Activated T-cell treated with anti-CD3 and anti-CD28 coated beads, Interleukin-2, amount 50 U/mL, for 48 hours (primary cell): Measurements from ENCODE around the gene ZFP1.
A peak's percentile ranks its signal among the peaks of the same experiment; 100 is the strongest.

Experiments used
- DNase-seq, 2 experiments: peaks; one replicate each; pipeline ENCODE4 v3.0.0-alpha.2; 2020

ZFP1 gene

DNA sequence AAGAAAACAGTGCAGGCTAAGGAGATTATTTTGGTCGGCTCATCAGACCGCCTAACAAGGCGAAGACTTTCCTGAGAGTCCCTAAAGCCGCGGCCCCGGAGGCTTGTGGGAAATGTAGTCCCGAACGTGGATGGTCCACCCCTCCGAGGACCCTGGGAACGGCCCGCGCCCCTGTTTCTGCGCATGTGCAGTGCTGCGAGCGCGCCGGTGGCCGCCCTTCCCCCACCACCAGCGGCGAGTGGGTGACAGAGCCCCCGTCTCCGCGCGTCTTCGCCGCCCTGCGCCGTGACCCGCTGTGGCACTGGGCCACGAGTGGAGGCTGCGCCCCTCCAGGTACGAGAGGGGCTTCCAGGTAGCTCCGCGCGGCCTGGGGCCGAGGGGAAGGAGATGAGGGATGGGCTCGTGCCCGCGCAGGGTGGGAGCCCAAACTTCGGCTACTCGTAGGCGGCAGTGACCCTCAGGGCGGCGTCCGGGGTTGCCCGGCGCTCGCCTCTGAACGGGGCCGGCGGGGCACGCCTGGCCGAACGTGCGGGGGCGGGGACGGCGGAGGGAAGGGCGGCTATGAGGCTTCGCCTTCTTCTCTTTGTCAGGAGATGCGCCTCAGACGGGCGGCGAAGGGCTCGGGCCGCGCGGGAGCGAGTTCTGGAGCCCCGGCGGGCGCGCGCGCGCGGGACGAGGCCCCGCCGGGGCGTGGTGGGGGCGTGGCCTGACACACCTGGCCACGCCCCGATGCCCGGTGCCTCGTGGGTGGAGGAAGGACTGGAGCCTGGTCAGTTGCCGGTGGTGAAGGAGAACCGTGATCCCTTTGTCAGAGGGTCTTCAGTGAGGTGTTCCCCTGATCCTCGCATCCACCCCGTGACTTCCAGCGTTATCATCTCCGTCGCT lies at the start of gene ZFP1:
TSS of gene ZFP1 (plus strand) at position 214 of the 885 bp plus-strand sequence. CDS start 4,428 bp downstream, outside the sequence.
- peak; percentile 97 to 98 for DNase-seq

DNA sequence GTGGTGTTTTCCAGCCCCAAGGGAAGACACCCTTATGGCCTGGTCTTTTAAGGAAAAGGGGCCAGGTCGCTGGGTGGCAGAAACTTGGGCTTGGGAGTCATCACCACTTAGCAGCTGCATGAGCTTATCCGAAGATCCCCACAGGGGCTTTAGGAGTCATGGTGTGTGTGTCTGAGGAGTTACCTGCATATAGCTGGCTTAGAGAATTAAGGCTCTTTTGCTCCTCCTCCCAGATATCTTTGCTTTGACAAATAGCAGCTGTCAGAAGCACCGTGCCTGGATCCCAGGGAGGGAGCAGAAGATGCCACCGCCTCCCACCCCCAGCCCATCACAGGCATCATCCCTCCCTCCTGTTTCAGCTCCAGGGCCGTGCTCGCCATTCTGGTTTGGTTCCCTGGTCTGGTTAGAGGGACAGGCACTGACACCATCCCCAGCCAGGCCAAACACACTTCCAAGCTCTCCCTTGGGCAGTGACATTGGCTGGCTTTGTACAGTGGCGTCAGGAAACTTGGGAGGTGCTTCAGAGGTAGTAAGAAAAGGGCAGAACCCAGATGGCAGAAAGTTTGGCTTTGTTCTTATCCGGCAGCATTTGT lies 49.2 kb upstream of the ZFP1 start:
- no peak for DNase-seq

DNA sequence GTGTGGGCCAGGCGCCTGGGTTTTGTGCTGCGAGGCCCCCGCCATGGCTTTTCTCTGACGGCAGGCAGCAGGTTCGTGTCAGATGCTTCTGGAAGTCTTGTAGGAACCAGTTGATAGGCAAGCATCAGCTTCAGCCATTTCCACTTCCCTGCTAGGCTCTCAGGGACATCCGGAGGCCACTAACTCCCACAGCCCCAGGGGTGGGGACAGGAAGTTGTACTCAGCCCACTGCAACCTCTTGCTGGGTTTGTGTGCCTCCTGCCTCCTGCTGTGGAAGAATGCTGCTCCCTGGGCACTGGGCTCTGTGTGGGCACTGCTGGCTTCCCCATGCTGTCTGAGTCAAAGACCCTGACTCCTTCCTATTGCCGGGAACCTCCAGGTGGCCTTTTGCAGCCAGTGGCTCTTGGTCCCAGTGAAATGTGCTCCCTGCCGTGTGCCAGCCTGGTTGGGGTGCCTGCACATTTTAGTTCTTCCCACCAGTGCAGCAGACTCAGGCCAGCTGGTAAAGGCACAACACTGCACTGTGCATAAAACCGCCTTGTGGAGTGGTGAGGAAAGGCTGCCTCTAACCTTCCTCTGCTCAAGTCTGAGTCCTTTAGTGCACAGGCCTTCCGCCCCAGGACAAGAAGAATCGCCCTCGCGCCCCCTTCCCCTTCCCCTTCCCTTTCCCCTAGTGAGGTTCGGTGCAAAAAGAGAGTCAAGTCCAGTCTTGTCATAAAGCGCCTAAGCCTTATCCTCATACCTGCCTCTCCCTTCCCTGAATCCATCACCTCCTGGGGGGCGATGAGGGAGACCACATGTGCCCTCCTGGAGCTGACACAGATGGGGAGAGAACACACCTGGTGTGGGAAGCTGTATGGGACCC lies 48.4 kb upstream of the ZFP1 start:
- DNase-seq = peak; percentile 63 to 72

DNA sequence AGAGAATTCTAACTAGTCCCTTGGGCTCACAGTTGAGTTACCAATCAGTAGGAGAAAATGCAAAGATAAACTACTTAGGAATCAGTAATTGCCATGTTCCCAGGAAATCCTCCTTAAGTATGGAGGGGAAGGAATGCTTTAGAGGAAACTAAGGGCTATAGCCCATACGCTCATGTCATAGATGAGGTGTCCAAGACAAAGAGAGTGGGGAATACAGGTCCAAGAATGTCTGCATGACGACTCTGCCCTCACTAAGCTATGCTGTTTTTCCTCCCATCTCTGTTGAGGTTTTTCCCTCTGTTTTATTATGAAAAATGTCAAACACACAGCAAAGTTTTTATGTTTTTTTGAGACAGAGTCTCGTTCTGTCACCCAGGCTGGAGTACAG lies 47.7 kb upstream of the ZFP1 start:
- DNase-seq = no peak

DNA sequence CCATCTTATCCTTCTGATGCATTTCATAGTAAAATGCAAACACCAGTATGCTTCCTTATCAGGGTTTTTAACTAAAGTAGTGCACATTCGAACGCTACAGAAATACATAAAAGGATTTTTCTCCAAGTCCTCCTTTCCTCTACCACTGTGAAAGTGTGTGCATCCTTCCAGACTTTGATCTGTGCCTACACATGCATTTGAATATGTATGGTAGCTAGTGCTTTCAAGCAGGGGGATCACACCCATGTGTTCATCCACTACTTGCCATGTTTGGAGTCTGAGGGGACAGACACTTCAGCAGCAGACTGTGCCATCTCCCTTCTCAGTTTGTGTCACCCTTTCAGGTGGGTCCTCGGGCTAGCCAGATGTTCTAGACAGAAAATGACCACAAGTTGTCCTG lies 46.7 kb upstream of the ZFP1 start:
- no peak for DNase-seq

DNA sequence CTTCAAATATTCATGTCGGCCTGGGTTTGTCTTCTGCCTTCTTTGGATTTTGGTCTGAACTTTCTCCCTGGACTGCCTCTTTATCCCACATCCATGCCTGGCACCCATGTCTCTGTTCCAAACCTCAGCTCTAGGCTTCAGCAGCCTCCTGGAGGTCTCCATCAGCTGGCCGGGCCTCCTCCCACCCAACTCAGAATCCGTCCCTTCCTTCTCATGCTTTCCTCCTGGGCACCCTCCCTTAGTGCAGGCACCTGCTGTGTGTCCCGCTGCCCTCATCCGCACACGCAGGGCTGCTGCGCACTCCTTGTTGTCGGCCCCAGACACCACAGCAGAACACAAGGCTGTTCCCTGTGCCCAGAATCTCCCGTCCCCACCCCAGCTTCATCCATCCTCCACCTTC lies 45.7 kb upstream of the ZFP1 start:
- no peak for DNase-seq

DNA sequence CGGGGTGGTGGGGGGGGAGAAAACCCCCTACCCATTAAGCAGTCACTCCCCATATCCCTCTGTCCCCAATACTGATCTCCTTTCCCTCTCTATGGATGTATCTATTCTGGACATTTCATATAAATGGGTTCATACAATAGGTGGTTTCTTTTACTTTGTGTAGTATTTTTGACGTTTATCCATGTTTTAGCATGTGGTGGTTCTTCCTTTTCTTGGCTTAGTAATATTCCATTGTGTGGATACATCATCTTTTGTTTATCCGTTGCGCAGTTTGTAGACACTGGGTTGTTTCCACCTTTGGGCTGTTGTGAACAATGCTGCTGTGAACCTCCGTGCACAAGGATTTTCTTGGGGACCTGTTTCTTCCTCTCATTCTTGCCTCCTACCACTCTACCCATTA lies 44.3 kb upstream of the ZFP1 start:
- no peak for DNase-seq

DNA sequence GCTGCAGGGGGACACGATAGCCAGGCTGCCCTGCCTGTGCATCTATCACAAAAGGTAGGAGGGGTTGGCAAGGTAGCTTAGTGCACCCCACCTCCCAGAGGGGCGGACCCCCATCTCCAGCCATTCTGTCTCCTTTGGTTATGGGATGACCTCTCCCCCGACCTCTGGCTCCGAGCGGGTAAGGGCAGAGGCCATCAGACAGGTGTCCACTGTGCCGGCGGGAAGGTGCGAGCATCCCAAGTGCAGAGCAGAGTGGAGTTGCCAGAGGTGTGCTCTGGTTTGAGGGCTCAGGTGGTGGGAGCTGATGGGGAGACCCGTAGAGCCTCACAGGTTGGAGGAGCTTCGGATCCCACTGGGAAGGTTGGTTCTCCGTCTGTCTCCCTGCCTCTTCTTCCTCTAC lies 43.5 kb upstream of the ZFP1 start:
- DNase-seq = no peak

DNA sequence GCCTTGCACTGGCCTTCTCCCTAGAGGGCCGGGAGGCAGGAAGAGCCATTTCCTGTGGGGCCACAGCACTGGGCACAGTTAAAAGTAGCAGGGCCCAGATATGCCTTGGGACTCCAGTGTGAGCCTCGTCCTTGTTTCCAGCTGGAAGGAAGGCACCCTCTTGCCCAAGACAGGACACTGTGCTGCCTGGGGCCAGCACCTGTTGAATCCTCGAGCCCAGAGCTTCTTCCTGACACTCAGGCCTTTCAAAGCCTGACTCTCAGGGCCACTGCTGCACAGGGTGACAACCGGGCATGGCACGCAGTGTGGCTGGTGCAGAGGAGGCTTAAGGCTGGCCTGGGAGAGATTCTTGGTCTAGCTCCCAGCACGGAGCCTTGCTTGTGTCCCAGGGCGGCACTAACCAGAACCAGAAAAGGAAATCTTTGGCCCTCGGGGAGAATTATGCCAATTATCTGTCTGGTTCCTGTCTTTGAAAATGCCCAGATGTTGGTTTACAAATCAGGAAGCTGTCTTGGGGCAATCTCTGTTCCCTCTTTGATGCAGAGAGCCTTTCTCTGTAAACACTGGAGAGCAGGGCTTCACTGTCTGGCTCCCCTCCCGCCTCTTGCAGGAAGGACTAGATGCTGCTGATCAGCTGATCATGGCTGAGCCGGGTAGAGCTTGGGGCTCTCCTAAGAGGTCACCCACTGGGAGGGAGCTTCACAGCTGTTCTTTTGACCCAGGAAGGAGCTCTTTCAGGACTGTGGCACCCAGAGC lies 42.8 kb upstream of the ZFP1 start:
- no peak for DNase-seq

DNA sequence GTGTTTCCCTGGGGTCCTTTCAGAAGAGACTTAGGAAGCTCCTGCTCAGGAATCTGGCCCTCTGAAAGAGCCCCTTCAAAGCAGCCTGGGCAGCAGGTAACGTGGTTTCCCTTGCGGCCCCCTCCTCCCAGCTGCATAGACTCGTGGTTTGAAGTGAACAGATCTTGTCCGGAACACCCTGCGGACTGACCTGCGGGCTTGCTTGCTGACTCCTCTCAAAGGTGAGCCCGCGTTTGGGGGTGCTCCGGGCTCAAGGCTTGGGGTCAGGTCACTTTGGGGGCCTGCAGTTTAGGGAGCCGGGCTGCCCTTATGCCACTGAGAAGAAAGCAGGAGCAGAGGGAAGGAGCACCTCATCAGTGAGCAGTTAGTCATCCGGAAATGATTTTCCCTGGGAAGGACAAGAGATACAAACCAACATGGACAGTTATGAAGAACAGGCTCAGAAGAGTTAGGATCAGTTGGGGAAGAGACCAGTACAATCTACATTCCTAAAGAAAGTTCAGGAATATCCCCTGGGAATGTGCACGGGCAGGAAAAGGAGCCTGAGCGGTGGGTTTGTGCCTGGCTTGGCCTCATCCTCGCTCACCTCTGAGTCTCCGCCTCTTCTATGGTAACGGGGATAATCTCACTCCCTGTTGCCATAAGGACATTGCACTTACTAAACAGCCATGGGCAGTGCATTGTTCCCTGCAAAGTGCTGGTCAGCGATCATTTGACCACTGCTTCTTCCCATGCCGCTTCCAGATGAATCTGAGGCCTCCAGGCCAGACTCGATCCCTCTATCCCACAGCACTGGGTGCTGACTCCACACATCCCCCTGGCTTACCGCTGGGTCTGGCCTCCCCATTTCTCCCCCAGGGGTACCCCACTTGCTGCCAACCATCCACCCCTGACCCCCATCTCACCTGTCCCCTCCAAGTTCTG lies 41.7 kb upstream of the ZFP1 start:
- DNase-seq = no peak

DNA sequence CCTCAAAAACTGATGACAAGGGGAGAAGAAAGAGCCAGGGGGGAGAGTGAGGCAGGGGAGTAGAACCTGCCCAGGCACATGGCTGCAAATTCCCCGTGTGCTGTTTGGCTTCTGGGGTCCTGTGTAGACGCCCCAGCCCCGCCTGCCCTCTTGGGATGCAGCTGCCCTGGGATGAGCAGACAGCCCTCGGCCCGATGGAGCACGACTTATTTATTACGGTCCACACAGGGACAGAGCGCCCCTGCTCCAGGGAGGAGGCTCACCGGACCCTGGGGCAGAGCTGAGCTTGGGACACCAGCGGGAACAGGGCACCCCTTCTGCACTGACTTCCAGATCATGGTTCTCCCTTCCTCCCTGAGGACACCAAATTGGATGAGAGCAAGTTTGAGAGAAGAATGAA lies 40.8 kb upstream of the ZFP1 start:
- DNase-seq = no peak

DNA sequence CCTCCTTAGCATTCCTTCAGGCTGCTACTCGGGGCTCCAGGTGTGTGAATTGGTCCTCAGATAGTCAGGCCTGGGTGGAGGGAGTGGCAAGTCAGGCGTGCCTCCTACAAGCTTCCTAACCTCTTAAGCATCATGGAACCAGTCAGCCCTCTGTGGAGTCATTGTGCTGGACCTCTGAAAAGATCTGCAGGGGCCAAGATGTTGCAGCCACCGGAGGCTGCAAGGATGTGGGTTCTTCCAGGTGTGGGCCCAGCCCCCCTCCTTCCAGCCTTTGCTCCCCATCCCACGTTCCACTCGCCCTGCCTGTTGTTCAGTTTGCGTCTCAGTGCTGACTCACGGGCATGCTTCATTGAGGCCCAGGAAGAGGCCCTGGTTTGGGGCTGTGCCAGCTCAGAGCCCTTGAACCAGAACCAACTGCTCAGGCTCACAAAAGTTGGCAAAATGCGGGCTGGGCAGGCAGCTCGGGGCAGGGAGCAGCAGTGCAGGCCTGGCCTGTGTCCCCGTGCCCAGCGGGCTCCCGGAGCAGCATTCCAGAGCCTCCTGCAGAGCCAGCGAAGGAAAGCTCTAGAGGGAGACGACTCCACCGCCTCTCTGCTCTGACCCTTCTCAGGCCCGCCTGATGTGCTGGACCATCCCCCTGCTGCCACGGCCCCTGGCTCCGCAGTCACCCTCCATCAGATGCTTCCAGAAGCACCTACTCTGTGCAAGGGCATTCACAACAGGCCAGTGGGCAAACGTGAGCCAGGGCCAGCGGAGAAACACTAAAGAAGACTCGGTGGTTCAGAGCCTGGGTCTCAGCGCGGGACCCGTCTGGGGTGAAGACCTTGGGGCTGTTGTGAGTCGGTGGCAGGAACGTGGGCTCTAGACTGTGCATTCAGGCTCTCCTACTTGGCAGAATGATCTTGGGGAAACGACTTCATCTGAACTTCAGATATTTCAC lies 39.3 kb upstream of the ZFP1 start:
- peak; percentile 88 to 90 for DNase-seq

DNA sequence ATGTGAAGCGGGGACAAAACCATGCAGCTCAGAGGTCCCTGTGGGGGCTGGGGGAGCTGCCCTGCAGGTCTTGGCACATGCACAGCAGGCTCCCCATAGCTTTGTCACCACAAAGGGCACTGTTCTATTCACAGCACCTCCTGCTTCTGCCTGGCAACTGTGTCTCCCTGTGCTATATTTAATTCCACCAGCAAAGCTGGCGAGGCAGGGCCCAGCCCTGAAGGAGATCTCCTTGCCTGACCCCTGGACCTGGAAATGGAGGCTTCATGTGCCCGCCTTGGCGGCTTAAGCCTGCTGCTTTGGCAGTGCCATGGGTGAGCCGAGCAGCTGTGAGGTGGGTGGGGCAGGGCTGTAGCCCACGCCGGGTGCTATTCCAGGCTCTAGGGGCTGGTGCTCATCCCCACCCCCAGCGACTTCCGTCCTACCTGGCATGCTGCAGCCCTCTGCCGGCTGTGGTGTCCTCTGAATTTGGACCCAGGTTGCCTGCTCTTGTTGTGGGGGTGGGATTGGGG lies 38.5 kb upstream of the ZFP1 start:
- DNase-seq = peak in 1 of 2 experiments; percentile 53

DNA sequence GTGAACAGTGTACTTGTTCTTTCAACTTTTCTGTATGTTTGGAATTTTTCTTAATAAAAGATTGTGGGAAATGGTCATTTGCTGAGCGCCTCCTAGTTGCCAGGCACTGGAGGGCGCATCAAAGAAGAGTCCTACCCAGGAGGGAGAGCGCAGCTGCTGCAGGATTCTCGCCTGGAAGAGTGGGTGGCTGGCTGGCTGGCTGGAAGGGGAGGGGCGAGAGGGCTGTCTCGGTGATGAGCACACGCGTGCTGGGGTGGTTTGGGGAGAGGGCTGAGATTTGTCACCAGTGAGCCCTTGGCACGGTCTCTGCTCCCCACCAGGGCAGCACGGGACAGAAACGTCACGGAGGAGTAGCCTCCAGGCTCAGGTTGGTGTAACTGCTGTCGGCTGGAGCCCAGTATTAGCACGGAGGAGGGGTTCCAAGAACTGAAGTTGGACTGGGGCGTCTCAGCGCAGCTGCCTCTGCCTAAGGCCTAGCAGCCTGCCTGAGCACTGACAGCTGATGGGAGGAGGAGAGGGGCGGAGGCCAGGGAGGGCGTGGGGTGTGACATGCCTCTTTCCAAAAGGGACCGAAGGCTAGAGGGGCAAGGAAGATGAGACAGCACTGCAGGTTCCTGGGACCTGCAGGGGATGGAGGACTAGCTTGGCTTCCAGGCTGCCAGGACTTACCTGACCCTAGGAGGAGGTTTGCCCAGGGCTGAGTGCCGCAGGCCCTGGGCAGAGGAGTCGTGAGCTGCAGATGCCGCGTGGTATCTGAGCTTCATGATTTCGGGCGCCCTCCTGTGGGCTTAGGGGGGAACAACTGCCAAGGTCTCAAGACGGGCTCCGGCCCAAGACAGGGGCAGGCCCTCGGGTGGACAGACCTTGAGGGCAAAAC lies 37.4 kb upstream of the ZFP1 start:
- DNase-seq = peak; percentile 91 to 94

DNA sequence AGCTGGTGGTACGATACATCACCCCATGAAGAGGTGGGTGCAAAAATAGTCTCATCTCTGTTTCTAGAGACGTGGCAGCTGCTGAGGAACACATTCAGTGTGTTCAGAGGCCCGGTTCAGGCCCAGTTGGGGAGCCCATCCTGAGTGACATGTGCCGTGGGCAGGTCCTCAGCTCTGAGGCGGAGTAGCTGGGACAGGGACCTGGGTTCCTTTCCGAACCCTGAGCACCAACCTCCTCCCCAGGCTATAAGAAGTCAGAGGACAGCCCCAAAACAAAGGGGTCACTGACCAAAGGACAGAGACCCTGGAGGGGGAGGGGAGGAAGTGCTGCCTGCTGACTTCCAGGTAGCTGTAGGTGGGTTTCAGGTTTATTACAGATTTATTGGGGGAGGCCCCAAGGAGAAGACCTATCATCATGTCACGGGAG lies 36.8 kb upstream of the ZFP1 start:
- no peak for DNase-seq

DNA sequence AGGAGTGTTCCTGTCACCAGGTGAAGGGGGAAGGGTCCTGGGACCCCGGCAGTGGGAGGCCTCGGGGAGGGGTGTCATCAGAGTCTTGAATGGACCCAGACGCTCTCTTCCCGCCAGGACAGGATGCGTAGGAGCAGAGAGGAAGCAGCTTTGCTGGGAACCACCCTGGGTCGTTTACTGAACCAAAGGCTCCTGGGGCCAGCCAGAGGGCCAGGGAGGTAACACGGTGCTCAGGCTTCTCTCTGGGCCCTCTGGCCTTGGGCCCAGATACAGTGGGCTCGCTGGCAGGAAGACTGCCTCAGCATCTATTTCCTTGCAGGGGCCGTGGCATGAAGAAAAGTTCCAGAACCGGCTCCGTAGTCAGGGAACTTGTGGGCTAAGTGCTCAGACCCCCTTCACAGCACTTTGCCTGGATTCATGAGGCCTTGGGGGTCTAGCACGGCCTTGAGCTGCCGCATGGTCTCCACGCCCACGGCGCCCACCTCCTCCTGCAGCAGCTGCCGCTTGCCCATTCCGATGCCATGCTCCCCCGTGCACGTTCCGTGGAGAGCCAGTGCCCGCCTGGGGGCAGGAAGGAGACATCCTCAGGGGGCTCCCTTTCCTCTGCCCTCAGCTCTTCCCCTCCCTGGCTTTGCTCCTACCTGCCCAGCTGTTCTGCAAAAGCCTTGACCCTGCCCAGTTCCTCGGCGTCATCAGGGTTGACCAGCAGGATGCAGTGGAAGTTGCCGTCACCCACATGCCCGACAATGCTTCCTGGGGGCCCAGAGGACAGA lies 36.2 kb upstream of the ZFP1 start:
- no peak for DNase-seq

DNA sequence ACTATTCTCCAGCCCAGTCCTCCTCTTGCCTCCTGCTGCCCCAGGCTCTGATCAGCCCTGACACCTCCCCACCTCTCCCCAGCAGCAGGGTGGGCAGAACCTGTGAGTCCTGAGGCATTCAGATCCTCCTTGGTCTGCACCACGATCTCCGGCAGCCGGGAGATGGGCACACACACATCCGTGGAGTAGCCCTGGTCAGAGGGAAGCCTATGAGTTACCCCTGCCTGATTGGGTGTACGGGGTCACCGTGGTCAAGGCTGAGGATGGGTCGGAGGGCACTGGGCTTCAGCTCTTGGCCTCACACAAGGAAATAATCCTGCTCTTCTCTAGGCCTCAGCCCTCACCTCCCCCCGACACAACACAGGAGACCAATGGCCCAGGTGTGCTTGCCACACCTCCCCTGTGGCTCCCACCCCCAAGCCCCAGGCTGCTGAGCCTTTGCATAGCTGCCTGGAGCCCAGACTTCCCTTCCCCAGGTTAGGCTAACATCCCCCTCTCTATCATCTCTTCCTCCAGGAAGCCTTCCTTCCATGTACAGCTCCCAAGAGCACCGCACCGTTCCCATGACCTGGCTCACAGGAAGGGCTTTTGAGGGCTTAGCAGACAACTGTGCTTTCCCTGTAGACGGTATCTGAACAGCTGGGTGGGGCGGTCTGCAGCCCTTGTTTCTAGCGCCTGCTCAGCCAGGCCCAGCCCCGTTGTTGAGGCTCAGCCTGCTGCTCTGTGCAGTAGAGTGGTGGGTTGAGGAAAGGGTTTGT lies 35.4 kb upstream of the ZFP1 start:
- DNase-seq = no peak
